Measurements from ENCODE around the gene ME2.

ME2 gene

DNA sequence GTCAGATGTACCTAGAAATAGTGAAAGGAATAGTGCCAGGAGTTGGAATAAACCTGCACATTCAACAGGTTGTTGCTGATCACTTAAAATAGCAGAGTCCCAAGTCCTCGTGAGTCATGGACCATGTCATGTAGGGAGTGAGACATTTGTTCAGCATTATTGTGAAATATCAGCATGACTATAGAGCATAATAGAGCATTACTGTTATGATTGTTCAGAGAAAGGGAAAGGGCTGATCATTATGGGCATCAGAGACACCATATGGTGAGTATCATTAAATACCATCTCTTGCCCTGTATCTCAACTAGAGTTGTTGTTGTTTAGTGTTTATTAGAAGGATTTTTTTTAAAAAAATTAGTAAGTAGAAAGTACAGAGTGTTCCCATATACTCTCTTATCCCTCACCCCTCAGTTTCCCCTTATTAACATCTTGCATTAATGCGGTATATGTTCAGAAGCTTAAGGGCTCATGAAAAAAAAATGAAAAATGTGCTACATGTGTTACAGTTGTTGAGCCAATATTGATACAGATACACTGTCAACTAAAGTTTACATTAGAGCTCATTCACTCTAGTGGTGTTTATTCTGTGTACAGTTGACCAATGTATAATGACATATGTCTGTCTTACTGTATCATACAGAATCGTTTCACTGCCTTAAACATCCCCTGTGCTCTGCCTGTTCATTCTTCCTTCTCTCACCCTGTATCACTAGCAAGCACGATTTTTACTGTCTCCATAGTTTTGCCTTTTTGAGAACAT lies 94.6 kb downstream of the ME2 start:
- 81 to 100% methylated on average over 1 to 3 of the region's 4 CpGs for WGBS, 2 experiments (ENCODE audit: insufficient coverage in 2 of 2)
- H3K36me3 ChIP-seq (ENCODE audit: control insufficient read depth, insufficient read depth, low read length) = peaks cover 42% of the 10 kb centered on the region
- H3K4me3 ChIP-seq (ENCODE audit: extremely low read depth, insufficient read depth, low read length, poor library complexity, severe bottlenecking) = no peak overlapping the region
- H3K4me1 ChIP-seq (ENCODE audit: control insufficient read depth, insufficient read depth, low read length, poor library complexity, severe bottlenecking) = peaks cover 8% of the 10 kb centered on the region
- peaks cover 18% of the 10 kb centered on the region for H3K9me3 ChIP-seq (ENCODE audit: control insufficient read depth, low read length)
- H3K27ac ChIP-seq (ENCODE audit: low read depth, low read length, severe bottlenecking) = no peak overlapping the region

DNA sequence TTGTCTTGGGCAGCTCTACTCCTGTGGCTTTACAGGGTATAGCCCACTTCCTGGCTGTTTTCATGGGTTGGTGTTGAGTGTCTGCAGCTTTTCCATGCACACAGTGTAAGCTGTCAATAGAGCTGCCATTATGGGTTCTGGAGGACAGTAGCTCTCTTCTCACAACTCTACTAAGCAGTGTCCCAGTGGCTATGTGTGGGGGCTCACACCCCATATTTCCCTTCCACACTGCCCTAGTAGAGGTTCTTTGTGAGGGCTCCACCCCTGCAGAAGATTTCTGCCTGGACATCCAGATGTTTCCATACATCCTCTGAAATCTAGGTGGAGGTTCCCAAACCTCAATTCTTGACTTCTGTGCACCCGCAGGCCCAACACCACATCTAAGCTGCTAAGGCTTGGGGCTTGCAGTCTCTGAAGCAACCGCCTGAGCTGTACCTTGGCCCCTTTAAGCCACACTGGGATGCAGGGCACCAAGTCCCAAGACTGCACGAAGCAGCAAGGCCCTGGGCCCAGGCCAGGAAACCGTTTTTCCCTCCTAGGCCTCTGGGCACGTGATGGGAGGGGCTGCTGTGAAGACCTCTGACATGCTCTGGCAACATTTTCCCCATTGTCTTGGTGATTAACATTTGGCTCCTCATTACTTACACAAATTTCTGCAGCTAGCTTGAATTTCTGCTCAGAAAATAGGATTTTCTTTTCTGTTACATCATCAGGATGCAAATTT lies 98.3 kb downstream of the ME2 start:
- H3K4me3 ChIP-seq (ENCODE audit: extremely low read depth, insufficient read depth, low read length, poor library complexity, severe bottlenecking) = no peak overlapping the region
- H3K36me3 ChIP-seq (ENCODE audit: control insufficient read depth, insufficient read depth, low read length) = peaks cover 61% of the 10 kb centered on the region
- 88 to 91% methylated on average over 5 of the region's 5 CpGs for WGBS, 2 experiments (ENCODE audit: insufficient coverage in 2 of 2)
- H3K9me3 ChIP-seq (ENCODE audit: control insufficient read depth, low read length) = peaks cover 18% of the 10 kb centered on the region
- no peak overlapping the region for H3K27ac ChIP-seq (ENCODE audit: low read depth, low read length, severe bottlenecking)
- H3K4me1 ChIP-seq (ENCODE audit: control insufficient read depth, insufficient read depth, low read length, poor library complexity, severe bottlenecking) = no peaks in the 10 kb centered on the region

DNA sequence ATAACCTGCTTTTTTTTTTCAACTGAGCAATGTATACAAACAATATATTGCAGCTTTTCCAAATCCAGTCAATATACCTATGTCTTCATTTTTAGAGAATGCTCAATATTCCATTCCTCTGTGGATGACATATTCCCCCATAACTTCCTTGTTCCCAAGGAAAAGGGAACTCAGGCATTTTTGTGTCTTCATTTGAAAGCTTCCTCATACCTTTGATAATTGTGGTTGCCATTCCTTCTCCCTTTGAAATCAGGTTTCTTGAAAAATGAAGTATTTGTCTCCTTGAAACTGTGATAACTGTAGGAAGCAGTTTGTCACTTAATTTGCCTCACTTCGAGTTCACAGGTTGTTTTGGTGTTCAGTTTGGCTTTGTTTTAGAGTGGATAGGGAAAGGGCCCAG lies 102.5 kb downstream of the ME2 start:
- Histone ChIP-seq H3K4me1 (ENCODE audit: control insufficient read depth, insufficient read depth, low read length, poor library complexity, severe bottlenecking) (peaks cover 7% of the 10 kb centered on the region), H3K4me3 (ENCODE audit: extremely low read depth, insufficient read depth, low read length, poor library complexity, severe bottlenecking) (no peak overlapping the region), H3K9me3 (ENCODE audit: control insufficient read depth, low read length) (peaks cover 12% of the 10 kb centered on the region), H3K36me3 (ENCODE audit: control insufficient read depth, insufficient read depth, low read length) (peaks cover 49% of the 10 kb centered on the region), H3K27ac (ENCODE audit: low read depth, low read length, severe bottlenecking) (no peak overlapping the region)
- WGBS, 2 experiments (ENCODE audit: insufficient coverage in 2 of 2) = 88% methylated on average over 1 of the region's 1 CpG; no CpG with 5 or more reads in 1 of the 2 experiments

DNA sequence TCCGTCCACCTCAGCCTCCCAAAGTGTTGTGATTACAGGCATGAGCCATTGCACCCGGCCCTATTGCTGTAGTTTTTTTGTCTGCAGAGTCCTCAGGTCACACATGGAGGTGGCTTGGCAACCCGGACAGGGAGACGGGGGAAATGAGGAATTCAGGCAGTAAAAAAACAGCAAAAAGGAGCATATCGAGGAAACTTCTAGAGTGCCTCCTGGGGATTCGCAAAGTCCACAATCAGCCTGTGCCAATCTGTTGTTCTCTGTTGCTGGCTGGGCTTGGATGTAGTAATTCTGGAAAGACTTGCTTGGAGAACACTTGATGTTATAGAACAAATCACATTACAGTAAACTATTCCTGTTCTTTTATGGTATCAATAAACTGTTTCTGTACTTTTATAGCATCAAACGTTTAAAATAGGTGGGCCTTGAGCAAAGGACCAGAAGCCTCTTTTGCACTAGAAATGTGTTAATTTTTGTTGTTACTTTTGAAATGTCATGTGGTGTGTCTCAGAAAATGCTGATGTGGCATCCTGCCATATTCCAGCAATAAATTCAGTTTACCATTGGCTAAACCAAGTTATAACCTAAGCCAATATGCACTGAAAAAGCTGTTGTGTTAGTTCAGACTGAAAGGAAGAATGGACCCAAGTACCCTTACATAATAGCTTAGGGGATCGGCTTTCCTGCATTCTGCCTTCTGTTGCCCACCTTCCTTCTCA lies 103.3 kb downstream of the ME2 start:
- peaks cover 7% of the 10 kb centered on the region for H3K4me1 ChIP-seq (ENCODE audit: control insufficient read depth, insufficient read depth, low read length, poor library complexity, severe bottlenecking)
- no peak overlapping the region for H3K27ac ChIP-seq (ENCODE audit: low read depth, low read length, severe bottlenecking)
- peaks cover 44% of the 10 kb centered on the region for H3K36me3 ChIP-seq (ENCODE audit: control insufficient read depth, insufficient read depth, low read length)
- H3K4me3 ChIP-seq (ENCODE audit: extremely low read depth, insufficient read depth, low read length, poor library complexity, severe bottlenecking) = no peak overlapping the region
- WGBS, 2 experiments (ENCODE audit: insufficient coverage in 2 of 2) = 91 to 96% methylated on average over 7 of the region's 8 CpGs
- peaks cover 4% of the 10 kb centered on the region for H3K9me3 ChIP-seq (ENCODE audit: control insufficient read depth, low read length)

DNA sequence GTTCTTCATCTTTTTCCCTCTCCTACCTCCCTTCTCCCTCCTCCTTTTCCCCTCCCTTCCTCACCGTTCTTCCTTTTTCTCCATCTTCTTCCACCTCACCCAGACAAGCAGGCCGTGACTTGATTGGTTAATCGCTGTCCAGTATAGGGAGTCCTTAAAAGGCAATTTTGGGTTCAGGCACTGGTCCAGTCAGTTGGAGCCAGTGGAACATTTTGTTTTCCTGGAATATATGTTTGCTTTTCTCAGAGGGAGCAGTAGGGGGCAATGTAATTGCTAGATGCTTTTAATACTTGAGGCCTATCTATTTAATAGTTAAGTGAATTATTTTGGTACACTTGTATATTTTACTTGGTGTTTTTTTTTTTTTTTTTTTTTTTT lies 103.9 kb downstream of the ME2 start:
- no peak overlapping the region for H3K4me3 ChIP-seq (ENCODE audit: extremely low read depth, insufficient read depth, low read length, poor library complexity, severe bottlenecking)
- no peaks in the 10 kb centered on the region for H3K9me3 ChIP-seq (ENCODE audit: control insufficient read depth, low read length)
- 80% methylated on average over 1 of the region's 3 CpGs; no CpG with 5 or more reads in 1 of the 2 experiments for WGBS, 2 experiments (ENCODE audit: insufficient coverage in 2 of 2)
- H3K4me1 ChIP-seq (ENCODE audit: control insufficient read depth, insufficient read depth, low read length, poor library complexity, severe bottlenecking) = peaks cover 7% of the 10 kb centered on the region
- peaks cover 38% of the 10 kb centered on the region for H3K36me3 ChIP-seq (ENCODE audit: control insufficient read depth, insufficient read depth, low read length)
- no peak overlapping the region for H3K27ac ChIP-seq (ENCODE audit: low read depth, low read length, severe bottlenecking)

DNA sequence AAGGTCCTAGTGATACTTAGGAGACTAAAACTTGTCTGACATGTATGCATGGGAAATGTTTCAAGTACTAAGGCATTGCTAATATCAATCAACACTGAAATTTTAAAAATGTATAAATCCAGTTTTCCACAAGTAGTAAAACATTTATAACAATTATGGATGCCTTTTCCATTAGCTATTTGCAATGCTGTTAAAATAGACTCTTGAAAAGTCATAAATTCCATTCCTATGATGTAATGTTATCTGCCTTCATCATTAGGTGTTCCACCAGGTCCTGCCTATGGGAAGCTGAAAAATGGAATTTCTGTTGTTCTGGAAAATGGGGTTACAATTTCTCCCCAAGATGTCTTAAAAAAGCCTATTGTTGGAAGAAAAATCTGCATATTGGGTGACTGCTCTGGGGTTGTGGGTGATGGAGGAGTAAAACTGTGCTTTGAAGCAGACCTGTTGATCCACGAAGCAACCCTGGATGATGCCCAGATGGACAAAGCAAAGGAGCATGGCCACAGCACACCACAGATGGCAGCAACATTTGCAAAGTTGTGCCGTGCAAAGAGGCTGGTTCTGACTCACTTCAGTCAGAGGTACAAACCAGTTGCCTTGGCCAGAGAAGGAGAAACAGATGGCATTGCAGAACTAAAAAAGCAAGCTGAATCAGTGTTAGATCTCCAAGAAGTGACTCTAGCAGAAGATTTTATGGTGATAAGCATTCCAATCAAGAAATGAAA lies 107.6 kb downstream of the ME2 start:
- WGBS, 2 experiments (ENCODE audit: insufficient coverage in 2 of 2) = 90 to 93% methylated on average over 2 of the region's 2 CpGs
- Histone ChIP-seq H3K27ac (ENCODE audit: low read depth, low read length, severe bottlenecking) (no peak overlapping the region), H3K9me3 (ENCODE audit: control insufficient read depth, low read length) (no peaks in the 10 kb centered on the region), H3K4me3 (ENCODE audit: extremely low read depth, insufficient read depth, low read length, poor library complexity, severe bottlenecking) (no peak overlapping the region), H3K36me3 (ENCODE audit: control insufficient read depth, insufficient read depth, low read length) (peaks cover 11% of the 10 kb centered on the region), H3K4me1 (ENCODE audit: control insufficient read depth, insufficient read depth, low read length, poor library complexity, severe bottlenecking) (peaks cover 7% of the 10 kb centered on the region)

DNA sequence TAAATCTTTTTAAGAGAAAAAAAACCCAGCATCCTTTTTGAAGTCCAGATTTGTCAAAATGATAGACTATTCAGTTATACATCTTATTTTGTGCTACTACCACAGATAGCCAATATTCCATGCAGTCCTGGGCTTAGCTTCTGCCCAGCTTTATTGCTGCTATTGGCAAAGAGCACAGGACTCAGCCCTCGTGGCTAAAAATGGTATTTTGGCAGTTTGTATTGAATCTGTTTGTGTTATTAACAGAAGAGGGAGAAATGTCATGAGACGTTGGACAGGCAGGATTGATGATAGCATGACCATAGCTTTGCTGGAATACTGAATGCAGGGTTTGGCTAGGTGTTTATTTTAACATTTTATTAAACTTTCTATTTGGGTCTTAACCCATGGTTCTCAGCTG lies 108.3 kb downstream of the ME2 start:
- 84 to 92% methylated on average over 2 of the region's 2 CpGs for WGBS, 2 experiments (ENCODE audit: insufficient coverage in 2 of 2)
- no peaks in the 10 kb centered on the region for H3K9me3 ChIP-seq (ENCODE audit: control insufficient read depth, low read length)
- peaks cover 11% of the 10 kb centered on the region for H3K36me3 ChIP-seq (ENCODE audit: control insufficient read depth, insufficient read depth, low read length)
- H3K27ac ChIP-seq (ENCODE audit: low read depth, low read length, severe bottlenecking) = no peak overlapping the region
- peaks cover 11% of the 10 kb centered on the region for H3K4me1 ChIP-seq (ENCODE audit: control insufficient read depth, insufficient read depth, low read length, poor library complexity, severe bottlenecking)
- no peak overlapping the region for H3K4me3 ChIP-seq (ENCODE audit: extremely low read depth, insufficient read depth, low read length, poor library complexity, severe bottlenecking)

DNA sequence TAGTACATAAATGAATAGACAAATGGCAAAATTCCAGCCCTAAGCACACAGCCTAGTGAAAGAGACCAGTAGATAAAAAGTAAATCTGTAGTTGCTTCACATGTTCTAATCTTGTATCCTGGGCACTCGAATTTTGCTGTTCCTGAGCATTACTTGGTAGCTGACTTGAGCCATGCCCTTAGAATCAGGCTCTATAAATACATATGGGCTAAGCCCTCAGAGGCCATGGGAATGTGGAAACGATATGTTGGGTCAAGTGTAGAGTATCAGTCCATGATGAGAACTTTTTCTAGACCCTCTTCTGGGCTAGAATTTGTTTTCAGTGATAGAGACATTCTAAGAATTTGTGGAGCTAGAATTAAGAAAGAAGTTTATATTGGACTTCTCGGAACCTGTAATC lies 110.8 kb downstream of the ME2 start:
- 84 to 95% methylated on average over 3 of the region's 3 CpGs for WGBS, 2 experiments (ENCODE audit: insufficient coverage in 2 of 2)
- H3K4me1 ChIP-seq (ENCODE audit: control insufficient read depth, insufficient read depth, low read length, poor library complexity, severe bottlenecking) = peaks cover 11% of the 10 kb centered on the region
- H3K9me3 ChIP-seq (ENCODE audit: control insufficient read depth, low read length) = no peaks in the 10 kb centered on the region
- H3K4me3 ChIP-seq (ENCODE audit: extremely low read depth, insufficient read depth, low read length, poor library complexity, severe bottlenecking) = no peak overlapping the region
- H3K27ac ChIP-seq (ENCODE audit: low read depth, low read length, severe bottlenecking) = no peak overlapping the region
- peaks cover 11% of the 10 kb centered on the region for H3K36me3 ChIP-seq (ENCODE audit: control insufficient read depth, insufficient read depth, low read length)

DNA sequence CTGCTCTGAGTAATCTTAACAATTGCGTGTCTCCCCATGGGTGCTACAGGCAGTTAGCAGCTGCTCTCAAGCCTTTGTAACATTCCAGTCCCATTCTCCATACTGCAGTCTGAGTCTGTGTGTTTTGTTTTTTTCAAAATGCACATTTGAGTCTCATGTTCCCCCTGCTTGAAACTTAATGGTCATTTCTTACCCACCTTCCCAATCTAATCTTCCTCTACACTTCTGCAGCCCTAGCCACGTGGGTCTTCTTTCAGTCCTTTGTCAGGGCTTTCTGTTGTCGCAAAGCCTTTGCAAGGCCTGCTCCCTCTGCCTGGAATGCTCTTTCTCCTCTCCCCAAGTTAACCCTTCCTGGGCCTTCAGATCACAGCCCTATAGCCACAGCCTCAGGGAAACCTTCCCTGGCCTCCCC lies 113.4 kb downstream of the ME2 start:
- H3K9me3 ChIP-seq (ENCODE audit: control insufficient read depth, low read length) = no peaks in the 10 kb centered on the region
- whole genome bisulfite sequencing, 2 experiments (ENCODE audit: insufficient coverage in 2 of 2) = 5 to 34% methylated on average over 2 to 3 of the region's 3 CpGs
- H3K36me3 ChIP-seq (ENCODE audit: control insufficient read depth, insufficient read depth, low read length) = no peaks in the 10 kb centered on the region
- H3K4me3 ChIP-seq (ENCODE audit: extremely low read depth, insufficient read depth, low read length, poor library complexity, severe bottlenecking) = no peak overlapping the region
- H3K4me1 ChIP-seq (ENCODE audit: control insufficient read depth, insufficient read depth, low read length, poor library complexity, severe bottlenecking) = peaks cover 4% of the 10 kb centered on the region
- H3K27ac ChIP-seq (ENCODE audit: low read depth, low read length, severe bottlenecking) = no peak overlapping the region

DNA sequence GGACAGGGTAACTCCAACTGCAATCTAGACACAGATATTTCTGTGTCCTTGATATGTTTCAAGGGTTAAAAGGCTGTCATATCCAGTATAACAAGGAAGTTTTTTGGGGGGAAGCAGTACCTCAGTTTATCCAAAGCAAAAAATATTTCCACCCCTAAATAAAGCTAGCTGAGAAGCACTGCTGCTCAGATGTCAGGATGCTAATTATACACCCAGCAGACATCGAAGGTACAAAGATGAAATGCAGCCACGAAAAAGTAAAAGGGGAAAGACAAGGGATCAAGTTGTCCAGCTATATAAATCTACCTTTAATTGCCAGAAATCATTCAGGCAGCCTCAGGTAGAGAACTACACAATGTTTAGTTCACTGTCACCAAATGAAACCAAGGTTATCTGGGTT lies 115.1 kb downstream of the ME2 start:
- Histone ChIP-seq H3K4me1 (ENCODE audit: control insufficient read depth, insufficient read depth, low read length, poor library complexity, severe bottlenecking) (peaks cover 4% of the 10 kb centered on the region), H3K4me3 (ENCODE audit: extremely low read depth, insufficient read depth, low read length, poor library complexity, severe bottlenecking) (no peak overlapping the region), H3K36me3 (ENCODE audit: control insufficient read depth, insufficient read depth, low read length) (no peaks in the 10 kb centered on the region), H3K9me3 (ENCODE audit: control insufficient read depth, low read length) (no peaks in the 10 kb centered on the region), H3K27ac (ENCODE audit: low read depth, low read length, severe bottlenecking) (no peak overlapping the region)
- WGBS, 2 experiments (ENCODE audit: insufficient coverage in 2 of 2) = 80 to 81% methylated on average over 1 to 2 of the region's 2 CpGs
